ENCODE measurements around the gene CLCN1. TPM values are rescaled to one million over a fixed set of nuclear protein-coding genes. Genes with fewer than 3 reads are reported as not detected.

CLCN1 gene
- total and polyA plus RNA-seq, 2 donors (not counting 3 experiments of a cell fraction or from before 2014, with no cell fraction given), result not detected

DNA sequence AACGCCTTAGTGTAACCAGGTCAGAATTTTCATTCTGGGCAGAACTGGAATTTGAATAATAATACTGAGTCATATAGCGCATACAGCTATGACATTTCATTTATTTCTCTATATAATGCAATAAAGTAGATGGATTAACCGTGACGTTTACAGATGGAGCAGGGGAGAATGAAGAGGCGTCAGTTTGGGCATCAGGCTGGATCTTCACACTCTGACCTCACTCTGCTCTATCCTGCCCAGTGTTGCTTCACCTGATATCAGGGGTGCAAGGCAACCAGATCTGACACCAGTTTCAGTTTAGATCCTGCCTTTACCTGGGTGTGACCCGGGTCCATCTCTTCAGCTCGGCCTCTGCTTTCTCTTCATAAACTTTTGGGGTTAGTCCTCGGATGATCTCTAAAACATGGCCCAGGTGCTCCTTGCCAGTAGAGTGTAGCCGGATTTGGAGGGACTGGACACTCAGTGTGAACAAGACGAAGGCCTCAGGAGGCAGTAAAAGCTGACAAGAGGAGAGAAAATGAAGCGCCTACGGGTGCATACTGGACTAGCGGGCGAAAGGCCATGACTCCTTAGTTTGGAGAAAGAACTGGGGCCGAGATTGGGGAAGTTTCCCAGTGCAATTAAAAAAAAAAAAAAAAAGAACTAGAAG is 63.8 kb downstream of the CLCN1 start:
- intact Hi-C loops (cut with micrococcal nuclease) (loop anchor here (1.0 to 5.0 kb wide), 7 partner anchors 15 to 139 kb away; partner anchors contain the start of gene CASP2), dilution Hi-C loops (cut with MboI; ENCODE audit: extremely low pct_ligation_motif_present, low sequenced_read_pairs) (loop anchor here (25.0 kb wide), 1 partner anchor 133 kb away; no protein-coding TSS in a partner anchor)
- Histone ChIP-seq H3K4me1 (ENCODE audit: control insufficient read depth, extremely low read depth, insufficient read depth, low read length) (peaks cover 45% of the 10 kb centered on the region), H2AFZ (ENCODE audit: low read depth, low read length) (no peak overlapping the region), H3K4me2 (ENCODE audit: insufficient read depth, low read length) (peak overlapping the region; percentile 95), H3K9me3 (replicated peaks; ENCODE audit: control insufficient read depth, insufficient read depth, low read length) (no peaks in the 10 kb centered on the region), H3K27ac (ENCODE audit: insufficient read depth, low read depth, low read length) (peak overlapping the region; percentile 98), H3K79me2 (ENCODE audit: control insufficient read depth, insufficient read depth, low read length) (peaks cover 52% of the 10 kb centered on the region), H3K9ac (replicated peaks; ENCODE audit: extremely low read depth, insufficient read depth, low read length) (peak overlapping the region; percentile 96), H3K9me1 (replicated peaks; ENCODE audit: control insufficient read depth, extremely low read depth, insufficient read depth, low read length) (no peaks in the 10 kb centered on the region), H3K27me3 (ENCODE audit: control insufficient read depth in 2 of 2, insufficient read depth in 2 of 2, low read length in 2 of 2) (no peaks in the 10 kb centered on the region), H3K36me3 (ENCODE audit: control insufficient read depth in 2 of 2, extremely low read depth in 1 of 2, insufficient read depth in 2 of 2, low read length in 2 of 2) (peaks cover 3 to 4% of the 10 kb centered on the region in 2 experiments), H3K4me3 (replicated peaks in 1 of 3; ENCODE audit: insufficient read depth in 1 of 3, low read depth in 1 of 3, low read length in 3 of 3) (peak overlapping the region; percentile 13 to 94 (median 67)), H4K20me1 (replicated peaks; ENCODE audit: control insufficient read depth, extremely low read depth, insufficient read depth, low read length) (no peaks in the 10 kb centered on the region)
- ChIA-PET POLR2A (interaction anchor here (0.6 to 2.0 kb wide), 10 partner anchors 8 to 1012 kb away, joined by 3 to 17 read pairs (median 6); no protein-coding TSS in a partner anchor), CTCF (interaction anchor here (0.9 to 2.6 kb wide), 29 partner anchors 8 to 139 kb away, joined by 3 to 25 read pairs (median 7); partner anchors contain the start of genes CASP2 and GSTK1)
- FAIRE-seq (no peak), DNase-seq (ENCODE audit: low read depth, low spot score) (no peak)
- no TSS peak for BruUV-seq (replicated peaks)
- TF ChIP-seq POLR2AphosphoS5 (IDR thresholded peaks at IDR 0.05; ENCODE audit: insufficient read depth, low read depth, low read length) (no peak), JUN (IDR thresholded peaks at IDR 0.05; ENCODE audit: borderline replicate concordance, insufficient read depth, insufficient read length, low read depth) (no peak), EZH2 (IDR thresholded peaks at IDR 0.05; ENCODE audit: borderline replicate concordance, low read depth, low read length, severe bottlenecking) (no peak), GATA2 (IDR thresholded peaks at IDR 0.05; ENCODE audit: insufficient read depth, insufficient read length, low read depth, low read length) (no peak), POLR2A (IDR thresholded peaks at IDR 0.05; ENCODE audit: low read depth, low read length) (no peak), FOS (IDR thresholded peaks at IDR 0.05; ENCODE audit: borderline replicate concordance, insufficient read depth, low read length) (no peak), MYC (IDR thresholded peaks at IDR 0.05; ENCODE audit: low read depth, low read length) (no peak)
- TF ChIP-seq, protein P1, sequence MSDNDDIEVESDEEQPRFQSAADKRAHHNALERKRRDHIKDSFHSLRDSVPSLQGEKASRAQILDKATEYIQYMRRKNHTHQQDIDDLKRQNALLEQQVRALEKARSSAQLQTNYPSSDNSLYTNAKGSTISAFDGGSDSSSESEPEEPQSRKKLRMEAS (IDR thresholded peaks at IDR 0.05; ENCODE audit: insufficient read depth, insufficient read length), result no peak
- TF ChIP-seq, protein P2, sequence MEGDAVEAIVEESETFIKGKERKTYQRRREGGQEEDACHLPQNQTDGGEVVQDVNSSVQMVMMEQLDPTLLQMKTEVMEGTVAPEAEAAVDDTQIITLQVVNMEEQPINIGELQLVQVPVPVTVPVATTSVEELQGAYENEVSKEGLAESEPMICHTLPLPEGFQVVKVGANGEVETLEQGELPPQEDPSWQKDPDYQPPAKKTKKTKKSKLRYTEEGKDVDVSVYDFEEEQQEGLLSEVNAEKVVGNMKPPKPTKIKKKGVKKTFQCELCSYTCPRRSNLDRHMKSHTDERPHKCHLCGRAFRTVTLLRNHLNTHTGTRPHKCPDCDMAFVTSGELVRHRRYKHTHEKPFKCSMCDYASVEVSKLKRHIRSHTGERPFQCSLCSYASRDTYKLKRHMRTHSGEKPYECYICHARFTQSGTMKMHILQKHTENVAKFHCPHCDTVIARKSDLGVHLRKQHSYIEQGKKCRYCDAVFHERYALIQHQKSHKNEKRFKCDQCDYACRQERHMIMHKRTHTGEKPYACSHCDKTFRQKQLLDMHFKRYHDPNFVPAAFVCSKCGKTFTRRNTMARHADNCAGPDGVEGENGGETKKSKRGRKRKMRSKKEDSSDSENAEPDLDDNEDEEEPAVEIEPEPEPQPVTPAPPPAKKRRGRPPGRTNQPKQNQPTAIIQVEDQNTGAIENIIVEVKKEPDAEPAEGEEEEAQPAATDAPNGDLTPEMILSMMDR (IDR thresholded peaks at IDR 0.05; ENCODE audit: extremely low read depth in 1 of 2, insufficient read depth in 1 of 2, low read depth in 1 of 2, low read length in 2 of 2), result no peak
